Neural cell (in vitro differentiated cells): ENCODE measurements around the gene ART5. TPM values are rescaled to one million over a fixed set of nuclear protein-coding genes. Genes with fewer than 3 reads are reported as not detected.

Experiments
- H2AFZ ChIP-seq: fragments of 200-600, 300-800 bp; sonication (generic), shearing (Covaris generic); 2 replicates; pipeline ENCODE4 v1.6.0; 2014; ENCODE audit warnings: low read depth, mild to moderate bottlenecking, antibody characterized with exemption, low read length, moderate library complexity
- H3F3A ChIP-seq: fragments of 200-600 bp; shearing (Covaris generic); 2 replicates; pipeline ENCODE4 v1.6.1; 2016; ENCODE audit warnings: mild to moderate bottlenecking, moderate library complexity, mixed read lengths, antibody characterized with exemption, low read length; ENCODE audit not compliant: insufficient read depth, poor library complexity, severe bottlenecking
- H3K27ac ChIP-seq: fragments of 200-600, 300-800 bp; sonication (generic), shearing (Covaris generic); 2 replicates; pipeline ENCODE4 v1.5.1; 2014; ENCODE audit warnings: mild to moderate bottlenecking, low read length, moderate library complexity
- H3K27me3 ChIP-seq: fragments of 300-800, 200-600 bp; sonication (generic), shearing (Covaris generic); 2 replicates; pipeline ENCODE4 v1.6.0; 2014; ENCODE audit warnings: mild to moderate bottlenecking, low read depth, low read length, moderate library complexity; ENCODE audit not compliant: insufficient read depth
- H3K36me3 ChIP-seq: fragments of 300-800, 200-600 bp; sonication (generic), shearing (Covaris generic); 2 replicates; pipeline ENCODE4 v1.5.1; 2014; ENCODE audit warnings: mild to moderate bottlenecking, antibody characterized with exemption, low read length, moderate library complexity; ENCODE audit not compliant: insufficient read depth
- H3K4me2 ChIP-seq: fragments of 300-800, 200-600 bp; sonication (generic), shearing (Covaris generic); 2 replicates; pipeline ENCODE4 v1.6.0; 2014; ENCODE audit warnings: mild to moderate bottlenecking, low read length
- H3K4me3 ChIP-seq: fragments of 300-800, 200-600 bp; sonication (generic), shearing (Covaris generic); 2 replicates; pipeline ENCODE4 v1.5.1; 2014; ENCODE audit warnings: mild to moderate bottlenecking, low read length, moderate library complexity
- H3K79me2 ChIP-seq: fragments of 200-600 bp; shearing (Covaris generic); replicated peaks from 2 replicates; pipeline ENCODE4 v1.6.0; 2014; ENCODE audit warnings: mild to moderate bottlenecking, low read length, moderate library complexity; ENCODE audit not compliant: insufficient read depth
- H3K9ac ChIP-seq: fragments of 300-800, 200-600 bp; sonication (generic), shearing (Covaris generic); 2 replicates; pipeline ENCODE4 v1.6.1; 2016; ENCODE audit warnings: mild to moderate bottlenecking, low read length, mixed read lengths
- H3K9me2 ChIP-seq: fragments of 200-600 bp; shearing (Covaris generic); 2 replicates; pipeline ENCODE4 v1.6.1; 2016; ENCODE audit warnings: mild to moderate bottlenecking, low read length, mixed read lengths; ENCODE audit not compliant: insufficient read depth
- H3K9me3 ChIP-seq: fragments of 200-600, 300-800 bp; sonication (generic), shearing (Covaris generic); 2 replicates; pipeline ENCODE4 v1.6.1; 2016; ENCODE audit warnings: mild to moderate bottlenecking, mixed run types, low read length, moderate library complexity, mixed read lengths
- H4K20me1 ChIP-seq: fragments of 200-600 bp; shearing (Covaris generic); 2 replicates; pipeline ENCODE4 v1.6.1; 2016; ENCODE audit warnings: mild to moderate bottlenecking, mixed run types; ENCODE audit not compliant: insufficient read depth
- CTCF ChIP-seq: fragments of 450-650 bp; IDR thresholded peaks from 2 replicates; pipeline ENCODE4 v1.5.1; 2014; ENCODE audit warnings: antibody characterized with exemption, mild to moderate bottlenecking, moderate library complexity; ENCODE audit not compliant: poor library complexity, severe bottlenecking
- EP300 ChIP-seq: fragments of 450-650 bp; conservative IDR thresholded peaks from 2 replicates; pipeline ENCODE4 v1.6.1; 2014; ENCODE audit warnings: antibody characterized with exemption, mild to moderate bottlenecking, moderate library complexity; ENCODE audit not compliant: poor library complexity, severe bottlenecking
- EZH2 ChIP-seq: fragments of 200-600, 300-800 bp; shearing (Covaris generic), sonication (generic); IDR thresholded peaks from 2 replicates; pipeline ENCODE4 v1.6.1; 2014; ENCODE audit warnings: antibody characterized with exemption, low read length, borderline replicate concordance, mild to moderate bottlenecking; ENCODE audit not compliant: insufficient read depth, poor library complexity, severe bottlenecking
- MXI1 ChIP-seq: fragments of 450-650 bp; conservative IDR thresholded peaks from 2 replicates; pipeline ENCODE4 v1.6.1; 2014; ENCODE audit warnings: antibody characterized with exemption, mild to moderate bottlenecking; ENCODE audit not compliant: poor library complexity, severe bottlenecking
- POLR2AphosphoS5 ChIP-seq: IDR thresholded peaks from 2 replicates; pipeline ENCODE4 v1.6.1; 2012
- RAD21 ChIP-seq: fragments of 450-650 bp; conservative IDR thresholded peaks from 2 replicates; pipeline ENCODE4 v1.6.1; 2014; ENCODE audit warnings: antibody characterized with exemption, mild to moderate bottlenecking, moderate library complexity
- SMC3 ChIP-seq: fragments of 450-650 bp; conservative IDR thresholded peaks from 2 replicates; pipeline ENCODE4 v1.6.1; 2014; ENCODE audit warnings: antibody characterized with exemption, mild to moderate bottlenecking, moderate library complexity; ENCODE audit not compliant: poor library complexity
- TAF1 ChIP-seq: IDR thresholded peaks from 2 replicates; pipeline ENCODE4 v1.6.1; 2012; ENCODE audit warnings: low read depth
- polyA plus RNA-seq: library from polyadenylated mRNA; depleted of rRNA; stranded (reverse); fragments of >200 nt; gene quantifications from 2 replicates; pipeline ENCODE4 v1.2.3, GENCODE V29; 2014
- TF ChIP-seq, protein P1 (sequence below): IDR thresholded peaks from 2 replicates; pipeline ENCODE4 v1.6.1; 2012; ENCODE audit warnings: borderline replicate concordance

Gene ART5
- polyA plus RNA-seq, 1 donor from 2014 or later = not detected

DNA sequence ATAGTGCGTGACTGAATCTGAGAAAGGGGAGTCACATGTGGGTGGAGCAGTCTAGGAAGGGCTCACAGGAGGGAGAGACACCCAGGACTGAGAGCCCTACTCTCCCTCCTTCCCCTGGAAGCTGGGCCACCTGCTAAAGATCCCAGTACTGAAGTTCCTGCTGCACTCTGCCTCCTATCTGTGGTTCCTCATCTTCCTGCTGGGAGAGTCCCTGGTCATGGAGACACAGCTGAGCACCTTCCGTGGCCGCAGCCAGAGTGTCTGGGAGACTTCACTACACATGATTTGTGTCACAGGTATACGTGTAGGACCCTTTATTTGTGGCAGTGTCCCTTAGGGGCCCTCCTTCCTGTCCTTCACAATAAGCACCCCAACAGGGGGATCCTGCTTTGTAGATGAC lies 19.3 kb downstream of the ART5 start:
- H3K36me3 ChIP-seq = no peaks in the 10 kb centered on the region
- TF ChIP-seq, protein P1, sequence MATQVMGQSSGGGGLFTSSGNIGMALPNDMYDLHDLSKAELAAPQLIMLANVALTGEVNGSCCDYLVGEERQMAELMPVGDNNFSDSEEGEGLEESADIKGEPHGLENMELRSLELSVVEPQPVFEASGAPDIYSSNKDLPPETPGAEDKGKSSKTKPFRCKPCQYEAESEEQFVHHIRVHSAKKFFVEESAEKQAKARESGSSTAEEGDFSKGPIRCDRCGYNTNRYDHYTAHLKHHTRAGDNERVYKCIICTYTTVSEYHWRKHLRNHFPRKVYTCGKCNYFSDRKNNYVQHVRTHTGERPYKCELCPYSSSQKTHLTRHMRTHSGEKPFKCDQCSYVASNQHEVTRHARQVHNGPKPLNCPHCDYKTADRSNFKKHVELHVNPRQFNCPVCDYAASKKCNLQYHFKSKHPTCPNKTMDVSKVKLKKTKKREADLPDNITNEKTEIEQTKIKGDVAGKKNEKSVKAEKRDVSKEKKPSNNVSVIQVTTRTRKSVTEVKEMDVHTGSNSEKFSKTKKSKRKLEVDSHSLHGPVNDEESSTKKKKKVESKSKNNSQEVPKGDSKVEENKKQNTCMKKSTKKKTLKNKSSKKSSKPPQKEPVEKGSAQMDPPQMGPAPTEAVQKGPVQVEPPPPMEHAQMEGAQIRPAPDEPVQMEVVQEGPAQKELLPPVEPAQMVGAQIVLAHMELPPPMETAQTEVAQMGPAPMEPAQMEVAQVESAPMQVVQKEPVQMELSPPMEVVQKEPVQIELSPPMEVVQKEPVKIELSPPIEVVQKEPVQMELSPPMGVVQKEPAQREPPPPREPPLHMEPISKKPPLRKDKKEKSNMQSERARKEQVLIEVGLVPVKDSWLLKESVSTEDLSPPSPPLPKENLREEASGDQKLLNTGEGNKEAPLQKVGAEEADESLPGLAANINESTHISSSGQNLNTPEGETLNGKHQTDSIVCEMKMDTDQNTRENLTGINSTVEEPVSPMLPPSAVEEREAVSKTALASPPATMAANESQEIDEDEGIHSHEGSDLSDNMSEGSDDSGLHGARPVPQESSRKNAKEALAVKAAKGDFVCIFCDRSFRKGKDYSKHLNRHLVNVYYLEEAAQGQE = no peak
- TF ChIP-seq POLR2AphosphoS5 (no peak), EP300 (no peak), CTCF (no peak), SMC3 (no peak), MXI1 (no peak), RAD21 (no peak), EZH2 (no peak)
- H3K9me2 ChIP-seq = no peaks in the 10 kb centered on the region
- H3K27me3 ChIP-seq = no peaks in the 10 kb centered on the region
- H3K4me3 ChIP-seq = no peak overlapping the region
- no peaks in the 10 kb centered on the region for H4K20me1 ChIP-seq
- no peak overlapping the region for H3K27ac ChIP-seq
- H3K79me2 ChIP-seq = no peaks in the 10 kb centered on the region
- no peak overlapping the region for H3K4me2 ChIP-seq
- H3K9me3 ChIP-seq = no peaks in the 10 kb centered on the region
- no peak overlapping the region for H3K9ac ChIP-seq
- no peak overlapping the region for H2AFZ ChIP-seq
- H3F3A ChIP-seq = no peaks in the 10 kb centered on the region

DNA sequence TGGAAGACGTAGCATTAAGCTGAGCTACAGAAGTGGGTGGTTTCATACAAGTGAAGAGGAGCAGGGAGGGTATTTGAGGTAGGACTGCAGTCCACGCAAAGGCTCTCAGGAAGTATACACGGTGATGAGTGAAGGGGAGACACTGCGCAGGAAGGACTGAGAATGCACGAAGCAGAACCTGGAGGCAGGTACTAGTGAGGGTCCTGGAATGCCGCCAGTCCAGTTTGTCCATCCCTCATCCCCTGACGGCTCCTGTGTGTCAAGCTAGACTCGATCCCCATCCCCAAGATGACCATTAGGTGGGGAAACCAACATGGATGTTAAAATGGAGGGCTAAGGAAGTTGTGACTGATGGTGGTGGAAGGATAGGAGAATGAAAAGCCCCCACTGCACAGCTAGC lies 23.8 kb downstream of the ART5 start:
- no peaks in the 10 kb centered on the region for H3K79me2 ChIP-seq
- no peak overlapping the region for H3K9ac ChIP-seq
- no peak overlapping the region for H3K4me3 ChIP-seq
- H3K27me3 ChIP-seq = no peaks in the 10 kb centered on the region
- H2AFZ ChIP-seq = no peak overlapping the region
- H3F3A ChIP-seq = no peaks in the 10 kb centered on the region
- H3K9me3 ChIP-seq = no peaks in the 10 kb centered on the region
- H3K27ac ChIP-seq = no peak overlapping the region
- H3K4me2 ChIP-seq = no peak overlapping the region
- no peaks in the 10 kb centered on the region for H3K9me2 ChIP-seq
- no peaks in the 10 kb centered on the region for H3K36me3 ChIP-seq
- H4K20me1 ChIP-seq = no peaks in the 10 kb centered on the region
- TF ChIP-seq TAF1 (no peak), MXI1 (no peak), CTCF (no peak), SMC3 (no peak), RAD21 (no peak), EZH2 (no peak)
